Measurements from ENCODE around the gene FBXW5.

The FBXW5 gene

GRCh38 chr9:136906266-136906665, 38.3 kb downstream of the FBXW5 start:
- DNase-seq = no peak

GRCh38 chr9:136903041-136903554, 41.4 kb downstream of the FBXW5 start:
- DNase-seq = no peak

GRCh38 chr9:136902259-136902821, 42.2 kb downstream of the FBXW5 start:
- no peak for DNase-seq

GRCh38 chr9:136901516-136902258, 42.9 kb downstream of the FBXW5 start:
- no peak for DNase-seq

- no peak for DNase-seq
These were observed 43.5 kb downstream of the FBXW5 start for GRCh38 chr9:136900988-136901515.

GRCh38 chr9:136900556-136900955, 44.0 kb downstream of the FBXW5 start:
- no peak for DNase-seq

- no peak for DNase-seq
These were observed 45.3 kb downstream of the FBXW5 start for GRCh38 chr9:136899196-136899595.

- no peak for DNase-seq
These were observed 45.9 kb downstream of the FBXW5 start for GRCh38 chr9:136898483-136899100.

GRCh38 chr9:136896027-136896426, 48.5 kb downstream of the FBXW5 start:
- DNase-seq = no peak

GRCh38 chr9:136890661-136891060, 53.9 kb downstream of the FBXW5 start:
- no peak for DNase-seq

Data from NCI-H2029 treated with DMSO at 0.1 percent for 48 hours (cell line).